Fibroblast of villous mesenchyme (primary cell): ENCODE measurements around the gene TDRD7. TPM values are rescaled to one million over a fixed set of nuclear protein-coding genes. Genes with fewer than 3 reads are reported as not detected.

ENCODE experiments used
- DNase-seq: peaks from one replicate; pipeline ENCODE4 v3.0.0-alpha.2; 2010; ENCODE audit warnings: low read depth
- H3K4me3 ChIP-seq: 2 replicates; pipeline ENCODE4 v1.5.1; 2011; ENCODE audit warnings: low read depth, mild to moderate bottlenecking, low read length
- CTCF ChIP-seq: IDR thresholded peaks from 2 replicates; pipeline ENCODE4 v1.5.1; 2012; ENCODE audit warnings: low read depth, mild to moderate bottlenecking, low read length; ENCODE audit not compliant: insufficient read depth
- total RNA-seq: library from RNA; depleted of rRNA; stranded (reverse); fragments of >200 nt; gene quantifications from 2 replicates; pipeline ENCODE4 v1.2.3, GENCODE V29; 2012

Gene TDRD7
- total RNA-seq, 1 donor: 11.7 TPM

- TF ChIP-seq CTCF: no peak
- no peak for DNase-seq
- no peak overlapping the region for H3K4me3 ChIP-seq
Measured at GRCh38 chr9:97395745-97396144, 16.2 kb upstream of the TDRD7 start.

GRCh38 chr9:97396256-97396655, 15.6 kb upstream of the TDRD7 start:
- no peak overlapping the region for H3K4me3 ChIP-seq
- no peak for DNase-seq
- TF ChIP-seq CTCF: no peak

- no peak for TF ChIP-seq CTCF
- H3K4me3 ChIP-seq: no peak overlapping the region
- DNase-seq: no peak
Measured at GRCh38 chr9:97397220-97397619, 14.7 kb upstream of the TDRD7 start.

GRCh38 chr9:97398999-97399758, 12.7 kb upstream of the TDRD7 start:
- peak; percentile 63 for DNase-seq
- peak; percentile 96 for TF ChIP-seq CTCF

GRCh38 chr9:97403746-97404316, 8.1 kb upstream of the TDRD7 start:
- TF ChIP-seq CTCF: no peak
- no peak for DNase-seq
- H3K4me3 ChIP-seq: no peak overlapping the region

More at GRCh38 chr9:97398999-97399758, 12.7 kb upstream of the TDRD7 start:
- no peak overlapping the region for H3K4me3 ChIP-seq

- TF ChIP-seq CTCF: no peak
- DNase-seq: no peak
- no peak overlapping the region for H3K4me3 ChIP-seq
Measured at GRCh38 chr9:97405551-97405950, 6.3 kb upstream of the TDRD7 start.
